Measurements from ENCODE around the gene MAGI2.

MAGI2 gene

DNA sequence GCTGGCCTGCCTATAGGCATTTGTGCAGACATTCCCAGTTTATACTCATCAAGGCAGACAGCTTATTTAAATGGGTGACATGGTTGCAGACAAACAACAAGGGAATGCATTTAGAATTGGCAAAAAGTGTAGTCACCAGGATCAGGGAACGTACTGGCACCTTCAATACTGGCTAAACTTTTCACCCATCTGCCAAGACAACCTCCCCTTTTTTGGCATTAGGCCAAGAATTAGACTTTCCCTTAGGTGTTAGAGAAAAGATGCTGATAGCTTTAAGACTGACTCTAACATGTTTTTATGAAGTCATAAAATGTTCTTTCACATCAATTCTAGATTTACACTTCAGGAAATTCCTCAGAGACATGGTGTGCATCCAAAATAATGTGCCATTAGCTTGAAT, 1289.0 kb downstream of the MAGI2 start:
- CTCF ChIA-PET, result interaction anchor here (0.8 to 1.0 kb wide), 2 partner anchors 29 to 1012 kb away, joined by 3 to 4 read pairs; no protein-coding TSS in a partner anchor
- POLR2A ChIA-PET, result interaction anchor here (0.7 kb wide), 1 partner anchor 68 kb away, joined by 3 read pairs; no protein-coding TSS in a partner anchor

DNA sequence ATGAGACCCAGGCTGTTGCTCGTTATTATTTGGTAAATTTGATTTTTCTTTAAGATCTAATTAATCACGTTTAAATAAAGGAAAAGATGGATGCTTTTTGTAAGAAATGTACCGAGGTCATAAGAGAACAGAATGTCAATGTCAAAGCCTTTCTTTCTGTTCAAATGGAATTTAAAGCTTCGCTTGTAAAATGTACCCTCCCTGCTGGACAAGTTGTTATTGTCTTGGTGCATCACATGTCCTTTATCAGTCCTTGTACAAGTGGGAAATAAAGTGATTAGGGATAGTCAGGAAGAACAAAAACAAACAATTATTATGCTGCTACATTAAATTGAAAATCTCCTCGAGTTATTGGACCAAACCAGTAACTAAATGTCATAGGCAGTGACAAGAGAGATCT, 1291.7 kb downstream of the MAGI2 start:
- CTCF ChIA-PET, result interaction anchor here (1.3 to 1.6 kb wide), 3 partner anchors 12 to 26 kb away, joined by 3 to 5 read pairs (median 5); no protein-coding TSS in a partner anchor
- POLR2A ChIA-PET, result no interaction called here
- H3K4me3 ChIP-seq (ENCODE audit: low read depth, low read length), result no peak overlapping the region
- no peak for DNase-seq (ENCODE audit: low read depth, low spot score)
- TF ChIP-seq, protein P1, sequence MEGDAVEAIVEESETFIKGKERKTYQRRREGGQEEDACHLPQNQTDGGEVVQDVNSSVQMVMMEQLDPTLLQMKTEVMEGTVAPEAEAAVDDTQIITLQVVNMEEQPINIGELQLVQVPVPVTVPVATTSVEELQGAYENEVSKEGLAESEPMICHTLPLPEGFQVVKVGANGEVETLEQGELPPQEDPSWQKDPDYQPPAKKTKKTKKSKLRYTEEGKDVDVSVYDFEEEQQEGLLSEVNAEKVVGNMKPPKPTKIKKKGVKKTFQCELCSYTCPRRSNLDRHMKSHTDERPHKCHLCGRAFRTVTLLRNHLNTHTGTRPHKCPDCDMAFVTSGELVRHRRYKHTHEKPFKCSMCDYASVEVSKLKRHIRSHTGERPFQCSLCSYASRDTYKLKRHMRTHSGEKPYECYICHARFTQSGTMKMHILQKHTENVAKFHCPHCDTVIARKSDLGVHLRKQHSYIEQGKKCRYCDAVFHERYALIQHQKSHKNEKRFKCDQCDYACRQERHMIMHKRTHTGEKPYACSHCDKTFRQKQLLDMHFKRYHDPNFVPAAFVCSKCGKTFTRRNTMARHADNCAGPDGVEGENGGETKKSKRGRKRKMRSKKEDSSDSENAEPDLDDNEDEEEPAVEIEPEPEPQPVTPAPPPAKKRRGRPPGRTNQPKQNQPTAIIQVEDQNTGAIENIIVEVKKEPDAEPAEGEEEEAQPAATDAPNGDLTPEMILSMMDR (IDR thresholded peaks at IDR 0.05; ENCODE audit: insufficient read depth, low read length, missing control alignments), result no peak

More for the DNA sequence above, 1289.0 kb downstream of the MAGI2 start:
- H3K4me3 ChIP-seq (ENCODE audit: low read depth, low read length), result no peak overlapping the region
- DNase-seq (ENCODE audit: low read depth, low spot score), result no peak
- TF ChIP-seq, protein P1 (IDR thresholded peaks at IDR 0.05; ENCODE audit: insufficient read depth, low read length, missing control alignments), result no peak

DNA sequence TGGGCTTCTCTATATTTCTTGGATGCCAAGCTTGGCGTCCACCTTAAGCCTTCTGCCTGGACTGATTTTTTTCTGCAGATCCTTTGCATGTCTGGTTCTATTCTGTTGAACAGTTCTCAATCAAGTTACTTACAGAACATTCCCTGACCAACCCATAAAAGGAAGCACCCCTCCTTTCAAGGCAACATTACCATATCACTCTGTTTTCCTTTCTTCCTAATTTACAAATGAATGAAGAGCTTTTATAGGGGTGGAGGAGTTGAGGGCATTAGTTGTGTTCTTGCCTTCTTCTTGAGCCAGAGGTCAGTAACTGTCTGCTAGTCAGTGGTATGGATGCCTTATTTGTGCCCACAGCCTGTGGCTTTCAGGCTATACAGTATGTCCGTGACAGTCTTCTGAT, 1293.9 kb downstream of the MAGI2 start:
- POLR2A ChIA-PET, result no interaction called here
- no peak for DNase-seq (ENCODE audit: low read depth, low spot score)
- CTCF ChIA-PET, result no interaction called here
- H3K4me3 ChIP-seq (ENCODE audit: low read depth, low read length), result no peak overlapping the region
- TF ChIP-seq, protein P1 (IDR thresholded peaks at IDR 0.05; ENCODE audit: insufficient read depth, low read length, missing control alignments), result no peak

DNA sequence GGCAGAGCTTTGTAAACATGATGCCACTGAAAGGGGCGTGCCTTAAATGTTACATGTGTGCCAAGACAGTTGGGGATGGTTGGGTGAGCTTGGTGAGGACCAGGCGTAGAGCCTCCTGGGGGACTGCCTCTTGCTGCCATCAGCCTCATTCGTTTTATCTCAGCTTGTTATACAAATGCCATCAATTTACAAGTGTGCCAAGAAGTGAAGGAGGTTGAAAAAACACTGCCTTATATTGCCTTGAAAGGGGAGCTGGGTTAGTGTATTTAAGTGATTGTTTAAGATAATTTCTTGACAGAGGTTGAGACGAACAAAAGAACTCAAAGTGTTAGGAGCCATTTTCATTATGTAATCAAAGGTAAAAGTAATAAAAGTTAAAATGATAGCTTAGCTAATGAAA, 1300.2 kb downstream of the MAGI2 start:
- no peak overlapping the region for H3K4me3 ChIP-seq (ENCODE audit: low read depth, low read length)
- ChIA-PET CTCF (interaction anchor here (0.9 to 1.6 kb wide), 3 partner anchors 13 to 19 kb away, joined by 4 to 8 read pairs (median 5); no protein-coding TSS in a partner anchor), POLR2A (no interaction called here)
- TF ChIP-seq, protein P1 (IDR thresholded peaks at IDR 0.05; ENCODE audit: insufficient read depth, low read length, missing control alignments), result no peak
- DNase-seq (ENCODE audit: low read depth, low spot score), result no peak

DNA sequence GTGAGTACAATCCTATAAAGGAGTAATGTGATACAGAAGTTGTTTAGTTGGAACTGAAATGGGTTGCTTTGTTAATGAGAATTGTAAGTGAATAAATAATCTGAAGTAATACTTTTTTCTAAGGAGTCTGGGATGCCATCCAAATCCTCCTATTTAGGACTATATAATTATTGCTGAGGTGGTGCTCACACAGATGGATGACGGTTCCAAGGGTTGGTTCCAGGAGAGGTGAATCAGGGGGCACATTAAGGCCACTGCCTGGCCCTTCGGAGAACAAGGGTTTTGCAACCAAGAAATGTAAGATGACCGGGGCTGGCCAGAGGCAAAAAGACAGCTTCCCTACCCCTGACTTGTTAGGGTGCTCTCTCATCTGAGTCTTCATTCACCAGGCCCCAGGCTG, 1302.2 kb downstream of the MAGI2 start:
- ChIA-PET CTCF (no interaction called here), POLR2A (no interaction called here)
- TF ChIP-seq, protein P1 (IDR thresholded peaks at IDR 0.05; ENCODE audit: insufficient read depth, low read length, missing control alignments), result no peak
- no peak for DNase-seq (ENCODE audit: low read depth, low spot score)
- H3K4me3 ChIP-seq (ENCODE audit: low read depth, low read length), result no peak overlapping the region

DNA sequence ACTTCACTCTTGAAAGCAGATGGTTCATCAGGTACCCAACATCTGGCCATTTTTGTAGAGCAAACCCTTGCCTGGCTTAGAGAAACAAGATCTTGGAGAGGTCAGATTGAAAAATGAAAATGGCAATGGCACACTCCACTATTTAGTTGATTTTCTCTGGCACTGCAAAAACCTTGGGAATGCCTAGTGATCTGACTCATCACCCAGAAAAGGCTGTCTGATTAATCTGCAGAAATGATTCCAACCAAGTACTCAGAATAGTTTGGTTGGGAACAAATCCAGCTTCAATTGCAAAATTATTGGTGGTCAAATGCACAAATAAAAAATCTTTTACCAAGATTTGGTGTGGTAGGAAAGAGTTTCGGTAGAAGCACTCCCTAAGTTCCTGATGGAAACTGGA, 1303.7 kb downstream of the MAGI2 start:
- DNase-seq (ENCODE audit: low read depth, low spot score), result peak; percentile 59
- ChIA-PET CTCF (interaction anchor here (0.7 to 1.7 kb wide), 4 partner anchors 12 to 130 kb away, joined by 3 to 8 read pairs (median 4); no protein-coding TSS in a partner anchor), POLR2A (interaction anchor here (0.8 kb wide), 1 partner anchor 83 kb away, joined by 3 read pairs; no protein-coding TSS in a partner anchor)
- no peak overlapping the region for H3K4me3 ChIP-seq (ENCODE audit: low read depth, low read length)
- TF ChIP-seq, protein P1 (IDR thresholded peaks at IDR 0.05; ENCODE audit: insufficient read depth, low read length, missing control alignments), result no peak
